Glutamatergic neuron (in vitro differentiated cells): ENCODE results near the gene FBN3. TPM values are rescaled to one million over a fixed set of nuclear protein-coding genes. Genes with fewer than 3 reads are reported as not detected.
"Not testable (repeated sequence)": the region's sequence is repeated elsewhere in the genome, so short reads cannot be mapped to it uniquely, and the experiment has no call there.

ENCODE experiments used
- DNase-seq: peaks from one replicate; pipeline ENCODE4 v3.0.0; 2022
- H3K27ac Mint-ChIP-seq: one replicate; pipeline ENCODE4 v1.8.0; 2020; ENCODE audit warnings: mild to moderate bottlenecking, mixed read lengths, inconsistent platforms; ENCODE audit not compliant: unreplicated experiment
- H3K27me3 Mint-ChIP-seq: one replicate; pipeline ENCODE4 v1.8.0; 2020; ENCODE audit warnings: mild to moderate bottlenecking, moderate library complexity, mixed read lengths, inconsistent platforms; ENCODE audit not compliant: unreplicated experiment
- H3K36me3 Mint-ChIP-seq: one replicate; pipeline ENCODE4 v1.8.0; 2020; ENCODE audit warnings: mild to moderate bottlenecking, mixed read lengths, inconsistent platforms; ENCODE audit not compliant: unreplicated experiment
- H3K4me1 Mint-ChIP-seq: one replicate; pipeline ENCODE4 v1.8.0; 2020; ENCODE audit warnings: mild to moderate bottlenecking, low read depth, mixed read lengths, inconsistent platforms; ENCODE audit not compliant: unreplicated experiment
- H3K4me3 Mint-ChIP-seq: one replicate; pipeline ENCODE4 v1.8.0; 2020; ENCODE audit warnings: mild to moderate bottlenecking, mixed read lengths, inconsistent platforms; ENCODE audit not compliant: unreplicated experiment
- H3K9me3 Mint-ChIP-seq: one replicate; pipeline ENCODE4 v1.8.0; 2020; ENCODE audit warnings: mild to moderate bottlenecking, moderate library complexity, mixed read lengths, inconsistent platforms; ENCODE audit not compliant: unreplicated experiment
- total RNA-seq: library from RNA; stranded (reverse); fragmentation: NEBNext Ultra II Directional; extraction: Animal tissue kit (Norgen Biotek cat#: 25700); gene quantifications from one replicate; pipeline ENCODE4 v1.2.1, GENCODE V29; 2021; ENCODE audit not compliant: unreplicated experiment
- TF ChIP-seq, protein P1 (sequence below): fragments of 200-600 bp; sonication (generic); IDR thresholded peaks from one replicate; pipeline ENCODE4 v1.5.0; 2021; ENCODE audit not compliant: partially characterized antibody, unreplicated experiment

FBN3 gene
- total RNA-seq, 1 donor from 2014 or later, result 18.3 TPM

- Mint-ChIP-seq H3K27me3 (peaks cover 5% of the 10 kb centered on the region), H3K4me1 (peaks cover 3% of the 10 kb centered on the region), H3K4me3 (no peak overlapping the region), H3K9me3 (peaks cover 2% of the 10 kb centered on the region), H3K27ac (no peak overlapping the region), H3K36me3 (no peaks in the 10 kb centered on the region)
- TF ChIP-seq, protein P1, sequence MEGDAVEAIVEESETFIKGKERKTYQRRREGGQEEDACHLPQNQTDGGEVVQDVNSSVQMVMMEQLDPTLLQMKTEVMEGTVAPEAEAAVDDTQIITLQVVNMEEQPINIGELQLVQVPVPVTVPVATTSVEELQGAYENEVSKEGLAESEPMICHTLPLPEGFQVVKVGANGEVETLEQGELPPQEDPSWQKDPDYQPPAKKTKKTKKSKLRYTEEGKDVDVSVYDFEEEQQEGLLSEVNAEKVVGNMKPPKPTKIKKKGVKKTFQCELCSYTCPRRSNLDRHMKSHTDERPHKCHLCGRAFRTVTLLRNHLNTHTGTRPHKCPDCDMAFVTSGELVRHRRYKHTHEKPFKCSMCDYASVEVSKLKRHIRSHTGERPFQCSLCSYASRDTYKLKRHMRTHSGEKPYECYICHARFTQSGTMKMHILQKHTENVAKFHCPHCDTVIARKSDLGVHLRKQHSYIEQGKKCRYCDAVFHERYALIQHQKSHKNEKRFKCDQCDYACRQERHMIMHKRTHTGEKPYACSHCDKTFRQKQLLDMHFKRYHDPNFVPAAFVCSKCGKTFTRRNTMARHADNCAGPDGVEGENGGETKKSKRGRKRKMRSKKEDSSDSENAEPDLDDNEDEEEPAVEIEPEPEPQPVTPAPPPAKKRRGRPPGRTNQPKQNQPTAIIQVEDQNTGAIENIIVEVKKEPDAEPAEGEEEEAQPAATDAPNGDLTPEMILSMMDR, result no peak
- no peak for DNase-seq
Measured at GRCh38 chr19:8041531-8041931, 107.9 kb downstream of the FBN3 start.

DNA sequence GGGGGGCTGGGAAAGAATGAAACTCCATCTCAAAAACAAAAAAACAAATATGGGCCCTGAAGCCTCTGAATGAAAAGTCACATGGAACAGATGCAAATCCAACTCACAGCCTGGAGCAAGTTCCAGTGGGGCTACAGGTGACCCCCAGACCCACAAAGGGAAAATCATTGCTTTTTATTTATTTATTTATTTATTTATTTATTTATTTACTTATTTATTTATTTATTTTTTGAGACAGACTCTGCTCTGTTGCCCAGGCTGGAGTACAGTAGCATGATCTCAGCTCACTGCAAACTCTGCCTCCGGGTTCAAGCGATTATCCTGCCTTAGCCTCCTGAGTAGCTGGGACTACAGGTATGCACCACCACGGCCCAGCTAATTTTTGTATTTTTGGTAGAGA, 110.2 kb downstream of the FBN3 start:
- DNase-seq, result no peak
- Mint-ChIP-seq H3K4me1 (peaks cover 9% of the 10 kb centered on the region), H3K4me3 (no peak overlapping the region), H3K27ac (no peak overlapping the region), H3K27me3 (peaks cover 8% of the 10 kb centered on the region), H3K9me3 (peaks cover 2% of the 10 kb centered on the region), H3K36me3 (no peaks in the 10 kb centered on the region)
- TF ChIP-seq, protein P1, result no peak

GRCh38 chr19:8038815-8039214, 110.6 kb downstream of the FBN3 start:
- H3K9me3 Mint-ChIP-seq, result peaks cover 2% of the 10 kb centered on the region
- peaks cover 8% of the 10 kb centered on the region for H3K27me3 Mint-ChIP-seq
- TF ChIP-seq, protein P1, result no peak
- no peak overlapping the region for H3K4me3 Mint-ChIP-seq
- no peak overlapping the region for H3K27ac Mint-ChIP-seq
- peaks cover 9% of the 10 kb centered on the region for H3K4me1 Mint-ChIP-seq
- H3K36me3 Mint-ChIP-seq, result no peaks in the 10 kb centered on the region
- DNase-seq, result no peak

DNA sequence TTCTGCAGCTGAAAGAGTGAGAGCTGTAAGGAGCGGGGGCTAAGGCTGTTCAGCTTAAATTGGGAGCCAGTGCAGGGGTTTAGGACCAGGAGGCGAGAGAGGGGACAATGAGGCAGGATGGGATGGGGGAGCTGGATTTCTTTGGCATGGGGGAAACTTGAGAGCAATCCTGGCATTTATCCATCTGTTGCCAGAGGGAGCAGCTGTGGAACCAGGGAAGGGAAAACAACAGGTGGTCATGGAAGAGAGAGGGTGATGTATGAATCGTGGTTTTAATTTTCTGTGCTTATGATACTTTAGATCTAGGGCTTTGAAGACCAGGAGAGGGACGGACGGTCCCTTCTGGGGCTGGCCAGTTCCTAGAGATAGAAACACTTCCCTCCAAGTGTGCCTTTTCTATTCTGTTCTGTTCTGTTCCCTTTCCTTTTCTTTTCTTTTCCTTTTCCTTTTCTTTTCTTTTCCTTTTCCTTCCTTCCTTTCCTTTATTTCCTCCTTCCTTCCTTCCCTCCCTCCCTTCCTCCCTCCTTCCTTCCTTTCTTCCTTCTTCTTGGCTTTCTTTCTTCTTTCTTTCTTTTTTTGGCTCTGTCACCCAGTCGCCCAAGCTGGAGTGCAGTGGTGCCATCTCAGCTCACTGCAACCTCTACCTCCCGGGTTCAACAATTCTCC, 112.8 kb downstream of the FBN3 start:
- peaks cover 9% of the 10 kb centered on the region for H3K4me1 Mint-ChIP-seq
- peaks cover 2% of the 10 kb centered on the region for H3K9me3 Mint-ChIP-seq
- peak overlapping the region; percentile 33 for H3K27ac Mint-ChIP-seq
- peaks cover 5% of the 10 kb centered on the region for H3K27me3 Mint-ChIP-seq
- H3K4me3 Mint-ChIP-seq, result no peak overlapping the region
- no peaks in the 10 kb centered on the region for H3K36me3 Mint-ChIP-seq
- TF ChIP-seq, protein P1, result no peak
- DNase-seq, result no peak

DNA sequence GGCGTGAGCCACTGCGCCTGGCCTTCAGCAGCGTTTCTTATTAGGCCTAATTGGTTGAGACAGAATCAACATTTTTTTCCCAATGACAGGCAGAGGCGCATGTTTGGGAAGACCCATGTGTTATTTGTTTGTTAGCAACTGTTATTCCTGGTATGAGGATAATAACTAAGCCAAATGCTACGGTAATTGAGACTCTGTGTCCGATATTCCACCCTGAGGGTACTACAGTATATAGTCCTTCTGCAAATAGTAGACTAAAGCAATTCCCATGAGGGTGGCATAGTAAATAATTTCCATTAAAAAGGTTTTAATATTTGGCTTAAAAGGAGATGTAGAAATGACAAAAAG, 115.2 kb downstream of the FBN3 start:
- Mint-ChIP-seq H3K27me3 (peaks cover 3% of the 10 kb centered on the region), H3K9me3 (peaks cover 2% of the 10 kb centered on the region), H3K4me3 (no peak overlapping the region), H3K36me3 (no peaks in the 10 kb centered on the region), H3K27ac (no peak overlapping the region), H3K4me1 (peaks cover 9% of the 10 kb centered on the region)
- TF ChIP-seq, protein P1, result no peak
- no peak for DNase-seq

GRCh38 chr19:8033287-8034177, 115.9 kb downstream of the FBN3 start:
- H3K9me3 Mint-ChIP-seq, H3K4me1 Mint-ChIP-seq, H3K36me3 Mint-ChIP-seq, DNase-seq, H3K4me3 Mint-ChIP-seq, H3K27ac Mint-ChIP-seq, H3K27me3 Mint-ChIP-seq: not testable (repeated sequence)
